Stimulated activated CD4-positive, alpha-beta T cell treated with anti-CD3 and anti-CD28 coated beads, Interleukin-1b, Interleukin-23, amount 100 ng/mL, for 1 hour (primary cell): Measurements from ENCODE around the gene SLC4A3.
"Not testable (repeated sequence)": the region's sequence is repeated elsewhere in the genome, so short reads cannot be mapped to it uniquely, and the experiment has no call there.

Source experiments
- DNase-seq, 2 donors: peaks; one replicate each; pipeline ENCODE4 v3.0.0-alpha.2; 2020; ENCODE audit warnings: low read depth in 2 of 2

Gene SLC4A3

GRCh38 chr2:219648963-219649362 lies 21.5 kb downstream of the SLC4A3 start:
- no peak for DNase-seq

- no peak for DNase-seq
Observed at GRCh38 chr2:219650426-219651248, 23.2 kb downstream of the SLC4A3 start.

- not testable (repeated sequence) for DNase-seq
Observed at GRCh38 chr2:219651656-219652055, 24.2 kb downstream of the SLC4A3 start.

DNA sequence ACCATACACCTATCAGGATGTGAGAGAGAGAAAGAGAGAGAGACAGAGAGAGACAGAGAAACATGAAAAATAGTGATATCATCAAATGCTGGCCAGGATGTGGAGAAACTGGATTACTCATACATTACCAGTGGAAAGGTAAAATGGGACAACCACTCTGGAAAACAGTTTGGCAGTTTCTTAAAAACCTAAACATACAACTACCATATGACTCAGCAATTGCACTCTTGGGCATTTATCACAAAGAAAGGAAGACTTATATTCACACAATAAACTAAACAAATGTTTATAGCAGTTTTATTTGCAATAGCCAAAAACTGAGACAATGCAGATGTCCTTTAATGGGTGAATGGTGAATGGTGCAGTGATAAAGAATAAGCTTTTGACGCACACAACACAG lies 29.1 kb downstream of the SLC4A3 start:
- no peak for DNase-seq

GRCh38 chr2:219658196-219658846 lies 30.9 kb downstream of the SLC4A3 start:
- DNase-seq: no peak

DNA sequence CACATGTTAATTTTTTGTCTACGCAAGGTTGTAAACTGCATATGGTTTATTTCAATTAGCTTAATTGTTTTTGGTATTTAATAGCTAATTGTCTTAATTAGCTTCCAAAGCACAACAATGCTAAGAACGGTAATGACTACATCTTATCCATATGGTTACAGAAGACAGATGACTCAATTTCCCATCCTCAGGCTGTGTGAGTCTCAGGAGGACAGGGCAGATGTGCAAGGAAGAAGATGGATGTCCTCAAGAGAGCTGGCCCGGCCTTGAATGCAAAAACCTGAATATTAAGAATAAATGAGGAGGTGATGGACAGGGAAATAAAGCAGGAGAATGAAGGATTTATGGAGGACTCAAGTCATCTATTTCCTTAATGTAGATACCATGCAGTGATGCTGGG lies 31.4 kb downstream of the SLC4A3 start:
- DNase-seq: no peak

- DNase-seq: no peak
Observed at GRCh38 chr2:219661197-219661954, 33.9 kb downstream of the SLC4A3 start.

DNA sequence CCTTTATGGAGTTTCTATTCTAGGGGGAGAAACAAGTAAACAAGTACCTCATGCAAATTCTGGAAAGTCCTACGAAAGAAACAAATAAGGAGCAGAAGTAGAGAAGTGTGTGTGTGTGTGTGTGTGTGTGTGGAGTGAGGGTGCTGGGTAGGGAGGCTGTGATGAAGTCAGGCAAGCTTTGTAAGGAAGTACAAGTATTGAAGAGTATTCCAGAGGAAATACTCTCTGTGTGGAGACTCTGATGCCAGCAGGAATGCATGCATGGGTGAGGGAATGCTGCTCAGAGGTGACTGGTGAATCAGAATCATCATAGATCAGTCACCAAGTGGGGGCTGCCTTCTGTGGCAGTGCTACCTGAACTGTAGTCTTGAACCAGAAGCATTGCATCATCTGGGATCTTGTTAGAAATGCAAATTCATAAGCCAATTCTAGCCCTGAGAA lies 34.5 kb downstream of the SLC4A3 start:
- DNase-seq: no peak

GRCh38 chr2:219662566-219662965 lies 35.1 kb downstream of the SLC4A3 start:
- no peak for DNase-seq

DNA sequence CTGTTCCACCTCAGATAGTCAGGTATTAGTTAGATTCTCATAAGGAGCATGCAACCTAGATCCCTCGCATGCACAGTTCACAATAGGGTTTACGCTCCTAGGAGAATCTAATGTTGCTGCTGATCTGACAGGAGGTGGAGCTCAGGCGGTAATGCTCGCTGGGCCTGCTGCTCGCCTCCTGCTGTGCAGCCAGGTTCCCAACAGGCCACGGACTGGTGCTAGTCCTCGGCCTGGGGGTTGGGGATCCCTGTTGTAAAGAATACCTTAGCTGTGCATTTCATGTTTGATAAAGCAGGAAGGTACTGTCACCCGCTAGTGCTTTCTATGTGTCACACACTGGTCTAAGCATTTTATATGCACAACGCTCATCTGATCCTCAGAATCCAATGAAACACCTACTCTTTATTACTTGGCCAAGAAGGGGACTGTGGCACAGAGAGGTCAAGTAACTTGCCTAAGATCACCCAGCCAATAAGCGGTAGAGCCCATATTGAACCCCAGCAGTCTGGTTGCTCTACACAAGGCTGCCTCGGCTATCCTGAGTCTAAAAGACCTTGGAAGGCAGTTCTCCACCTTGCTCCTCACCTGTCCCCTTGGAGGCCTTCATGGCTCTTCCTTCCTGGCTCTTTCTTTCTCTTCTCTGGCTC lies 35.8 kb downstream of the SLC4A3 start:
- DNase-seq: no peak

DNA sequence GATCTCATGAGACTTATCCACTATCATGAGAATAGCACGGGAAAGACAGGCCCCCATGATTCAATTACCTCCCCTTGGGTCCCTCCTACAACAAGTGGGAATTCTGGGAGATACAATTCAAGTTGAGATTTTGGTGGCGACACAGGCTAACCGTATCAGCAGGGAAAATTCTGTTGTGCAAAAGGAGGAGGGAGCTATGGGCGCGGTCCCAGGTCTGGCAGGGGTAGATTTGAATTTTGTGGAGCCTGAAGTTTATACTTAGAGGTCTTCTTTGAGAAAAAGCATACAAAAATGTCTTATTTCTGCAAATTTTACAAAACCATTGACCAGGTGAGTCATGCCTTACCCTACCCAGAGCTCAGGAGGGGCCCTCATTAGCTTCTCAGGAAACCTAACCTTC lies 36.6 kb downstream of the SLC4A3 start:
- no peak for DNase-seq

- no peak for DNase-seq
Observed at GRCh38 chr2:219664944-219665343, 37.5 kb downstream of the SLC4A3 start.

GRCh38 chr2:219665926-219666325 lies 38.5 kb downstream of the SLC4A3 start:
- no peak for DNase-seq

DNA sequence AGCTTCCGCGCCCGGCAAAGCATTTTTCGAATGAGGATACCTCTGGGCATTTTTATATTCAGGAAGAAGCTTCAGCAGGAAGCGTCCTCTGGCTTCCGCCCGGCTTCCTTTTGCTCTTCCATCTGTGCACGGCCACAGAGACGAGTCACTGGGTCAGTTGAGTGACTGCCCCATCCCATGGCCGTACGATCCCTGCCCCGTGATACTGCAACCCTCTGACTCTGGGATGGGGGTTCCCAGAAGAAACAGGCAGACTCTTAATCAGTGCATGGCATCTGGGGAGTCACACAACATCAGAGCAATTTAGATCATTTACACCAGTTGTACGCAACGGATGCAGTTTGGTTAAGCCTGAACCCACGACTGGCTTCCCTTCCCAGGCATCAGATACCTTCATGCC lies 40.9 kb downstream of the SLC4A3 start:
- DNase-seq: no peak

- DNase-seq: no peak
Observed at GRCh38 chr2:219670386-219670785, 43.0 kb downstream of the SLC4A3 start.

DNA sequence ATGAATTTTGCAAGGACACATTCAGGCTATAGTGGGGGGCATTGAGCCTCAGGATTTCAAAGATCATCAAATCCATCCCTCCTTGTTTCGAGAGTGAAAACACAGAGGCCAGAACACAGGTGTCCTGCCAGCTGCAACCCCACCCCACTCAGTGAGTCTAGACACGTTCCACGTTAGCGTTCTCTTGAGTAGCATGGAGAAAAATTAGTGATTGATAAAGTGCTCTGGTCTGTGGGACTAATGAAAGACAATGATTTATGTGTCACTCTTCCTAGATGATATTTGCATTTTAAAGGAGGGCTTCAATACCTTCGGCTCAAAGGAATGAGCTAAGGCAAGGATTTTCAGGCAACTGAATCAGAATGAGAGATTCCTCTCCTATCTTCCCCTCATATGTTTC lies 43.8 kb downstream of the SLC4A3 start:
- no peak for DNase-seq

DNA sequence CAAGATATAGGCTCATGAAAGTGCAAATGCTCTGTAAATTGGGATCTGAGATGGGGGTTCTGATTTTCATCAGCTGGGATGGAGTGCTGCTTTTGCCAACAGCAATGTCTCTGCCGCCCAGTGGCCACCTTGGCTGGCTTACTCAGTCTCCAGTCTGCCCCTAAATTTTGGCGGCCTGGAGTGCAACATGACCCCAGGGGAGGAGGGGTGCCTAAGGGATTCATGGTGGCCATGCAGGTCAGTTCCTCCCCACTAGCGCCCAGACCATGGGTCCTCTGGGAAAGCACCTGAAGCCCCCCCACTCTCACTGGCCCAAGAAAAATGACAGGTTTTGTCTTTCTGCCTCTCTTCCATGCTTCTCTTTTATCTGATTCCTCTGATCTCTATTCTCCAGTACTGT lies 45.0 kb downstream of the SLC4A3 start:
- DNase-seq: no peak

GRCh38 chr2:219675221-219675620 lies 47.8 kb downstream of the SLC4A3 start:
- DNase-seq: no peak

DNA sequence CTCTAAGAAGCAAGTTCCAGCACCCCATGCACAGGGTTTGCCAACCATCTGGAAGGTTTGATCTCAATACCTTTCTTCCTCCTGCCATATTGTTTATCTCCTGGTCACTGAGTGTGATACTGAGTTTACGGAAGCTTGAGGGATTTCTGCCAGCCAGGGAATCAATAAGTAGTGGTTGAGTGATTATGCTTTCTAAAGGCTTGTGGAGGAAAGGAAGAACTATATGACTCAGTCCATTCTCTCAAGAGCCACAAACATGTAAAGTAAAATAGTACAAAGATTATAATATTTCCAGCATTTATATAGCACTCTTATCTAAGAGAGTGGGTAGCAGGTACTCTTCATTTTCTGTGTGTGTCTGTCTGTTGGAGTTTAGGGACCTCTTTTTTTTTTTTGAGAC lies 49.2 kb downstream of the SLC4A3 start:
- no peak for DNase-seq

- DNase-seq: no peak
Observed at GRCh38 chr2:219679041-219679440, 51.6 kb downstream of the SLC4A3 start.

GRCh38 chr2:219679571-219679970 lies 52.1 kb downstream of the SLC4A3 start:
- no peak for DNase-seq
